PC-3 (cell line): ENCODE results near the gene UPF1. TPM values are rescaled to one million over a fixed set of nuclear protein-coding genes. Genes with fewer than 3 reads are reported as not detected.

Source experiments
- ATAC-seq: fragments of 200-7000 bp; cut with Tn5 transposase; 2 replicates; pipeline ENCODE4 v1.9.1; 2020; ENCODE audit warnings: mild to moderate bottlenecking, moderate library complexity
- BruUV-seq: library from RNA; stranded (reverse); fragments of 400-500 nt; replicated peaks from 2 replicates; lab custom pipeline; 2021; lab: Mats Ljungman, UMichigan
- CTCF ChIA-PET: fragments of 300-600 bp; sonication (Branson Sonifier 250); formaldehyde crosslinking; loops from one replicate; lab custom pipeline; 2022; ENCODE audit warnings: antibody characterized with exemption; lab: Charles Lee
- POLR2A ChIA-PET: fragments of 300-600 bp; sonication (Branson Sonifier 250); formaldehyde crosslinking; loops from one replicate; lab custom pipeline; 2022; ENCODE audit warnings: antibody characterized with exemption; ENCODE audit not compliant: unreplicated experiment; lab: Charles Lee
- DNase-seq: peaks from one replicate; pipeline ENCODE4 v3.0.0-alpha.2; 2015
- H2AFZ ChIP-seq: fragments of 300-600 bp; sonication (generic); 2 replicates; pipeline ENCODE4 v1.6.0; 2016; ENCODE audit warnings: antibody characterized with exemption, low read length
- H3F3A ChIP-seq: fragments of 300-600 bp; sonication (generic); one replicate; pipeline ENCODE4 v1.6.0; 2017; ENCODE audit warnings: antibody characterized with exemption, low read length, control low read depth, mild to moderate bottlenecking; ENCODE audit not compliant: unreplicated experiment
- H3K27ac ChIP-seq: fragments of 300-600 bp; sonication (generic); 2 replicates; pipeline ENCODE4 v1.5.1; 2016; ENCODE audit warnings: mild to moderate bottlenecking, low read length
- H3K27me3 ChIP-seq: fragments of 300-600 bp; sonication (generic); 2 replicates; pipeline ENCODE4 v1.6.1; 2016; ENCODE audit warnings: low read length, mixed read lengths
- H3K36me3 ChIP-seq: fragments of 300-600 bp; sonication (generic); 2 replicates; pipeline ENCODE4 v1.6.1; 2016; ENCODE audit warnings: low read depth, mixed run types, low read length, mixed read lengths
- H3K4me1 ChIP-seq: fragments of 300-600 bp; sonication (generic); 2 replicates; pipeline ENCODE4 v1.5.1; 2016; ENCODE audit warnings: low read length; ENCODE audit not compliant: insufficient read depth
- H3K4me2 ChIP-seq: fragments of 300-600 bp; sonication (generic); 2 replicates; pipeline ENCODE4 v1.6.0; 2016; ENCODE audit warnings: low read length
- H3K4me3 ChIP-seq: fragments of 300-600 bp; sonication (generic); 2 replicates; pipeline ENCODE4 v1.5.1; 2016; ENCODE audit warnings: mild to moderate bottlenecking, low read length, mixed read lengths
- H3K79me2 ChIP-seq: fragments of 300-600 bp; sonication (generic); 2 replicates; pipeline ENCODE4 v1.6.1; 2017; ENCODE audit warnings: low read length, mixed read lengths
- H3K9ac ChIP-seq: fragments of 300-600 bp; sonication (generic); 2 replicates; pipeline ENCODE4 v1.6.0; 2016; ENCODE audit warnings: mild to moderate bottlenecking, low read length
- H3K9me2 ChIP-seq: fragments of 300-600 bp; sonication (generic); replicated peaks from 2 replicates; pipeline ENCODE4 v1.6.1; 2016; ENCODE audit warnings: mixed run types, low read length, mixed read lengths
- H3K9me3 ChIP-seq: fragments of 300-600 bp; sonication (generic); 2 replicates; pipeline ENCODE4 v1.6.1; 2016; ENCODE audit warnings: low read length, mixed read lengths
- H4K20me1 ChIP-seq: fragments of 300-600 bp; sonication (generic); 2 replicates; pipeline ENCODE4 v1.6.1; 2016; ENCODE audit warnings: low read length, mixed read lengths
- EZH2 ChIP-seq: fragments of 300-600 bp; sonication (generic); IDR thresholded peaks from one replicate; pipeline ENCODE4 v1.6.1; 2017; ENCODE audit warnings: antibody characterized with exemption, mild to moderate bottlenecking, low read length; ENCODE audit not compliant: unreplicated experiment
- EZH2phosphoT487 ChIP-seq: fragments of 300-600 bp; sonication (generic); IDR thresholded peaks from 2 replicates; pipeline ENCODE4 v1.6.1; 2018; ENCODE audit warnings: mild to moderate bottlenecking, antibody characterized with exemption, low read length, borderline replicate concordance
- intact Hi-C: fragments of 100-400 bp; cut with micrococcal nuclease; formaldehyde crosslinking; loops from 2 replicates; pipeline ENCODE4 v1.9.0; 2023
- total RNA-seq: library from RNA; depleted of rRNA; stranded (reverse); fragments of >200 nt; gene quantifications from 2 replicates; pipeline ENCODE4 v1.2.3, GENCODE V29; 2014
- TF ChIP-seq, protein P1 (sequence below): fragments of 300-600 bp; sonication (generic); conservative IDR thresholded peaks from 2 replicates; pipeline ENCODE4 v1.5.1; 2017; ENCODE audit warnings: antibody characterized with exemption, low read depth, mild to moderate bottlenecking, low read length

The UPF1 gene
- total RNA-seq, 1 experiment from 2014 or later, result 97.1 TPM

DNA sequence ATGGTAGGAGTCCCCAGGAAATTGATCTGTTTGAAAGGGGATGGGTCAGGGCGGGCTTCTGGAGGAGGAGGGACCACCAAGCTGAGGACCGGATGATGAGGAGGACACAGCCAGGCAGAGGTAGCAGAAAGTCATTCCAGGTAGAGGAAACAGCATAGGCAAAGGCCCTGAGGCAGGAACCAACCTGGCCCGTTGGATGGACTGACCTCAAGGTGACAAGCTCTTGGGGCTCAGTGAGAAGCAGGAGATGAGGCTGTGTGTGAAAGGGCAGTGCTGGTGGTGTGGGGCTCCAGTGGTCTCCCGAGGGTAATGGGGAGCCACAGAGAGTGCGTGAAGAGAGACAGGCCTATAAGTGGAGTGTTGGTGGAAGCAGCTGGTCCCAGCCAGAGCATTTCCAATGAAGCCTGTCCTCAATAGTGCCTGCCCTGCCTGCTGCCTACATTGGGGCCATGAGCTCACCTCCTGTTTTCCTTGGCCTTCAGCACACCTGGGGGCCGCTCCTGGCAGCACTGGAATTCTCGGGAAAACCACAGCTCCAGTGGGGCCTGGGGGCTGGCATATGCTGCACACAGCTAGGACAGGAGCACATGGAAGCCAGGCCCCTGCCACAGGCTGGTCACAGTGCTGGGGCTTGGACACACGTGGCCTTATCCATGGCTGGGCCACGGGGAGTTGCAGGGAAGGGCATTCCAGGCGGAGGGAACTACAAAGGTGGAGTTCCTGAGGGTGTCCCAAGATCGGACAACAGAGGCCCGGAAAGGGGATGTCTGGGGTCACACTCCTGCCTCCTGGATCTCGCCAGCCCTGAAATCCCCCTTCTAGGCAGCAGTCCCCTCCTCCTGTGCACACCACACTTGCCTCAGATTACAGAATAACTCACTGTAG lies 38.4 kb upstream of the UPF1 start:
- BruUV-seq, result no TSS peak
- H3K27me3 ChIP-seq, result peaks cover 27% of the 10 kb centered on the region
- ATAC-seq (no peak), DNase-seq (no peak)
- H3F3A ChIP-seq, result no peaks in the 10 kb centered on the region
- H3K9ac ChIP-seq, result no peak overlapping the region
- no peak for TF ChIP-seq EZH2phosphoT487
- TF ChIP-seq EZH2, result no peak
- TF ChIP-seq, protein P1, sequence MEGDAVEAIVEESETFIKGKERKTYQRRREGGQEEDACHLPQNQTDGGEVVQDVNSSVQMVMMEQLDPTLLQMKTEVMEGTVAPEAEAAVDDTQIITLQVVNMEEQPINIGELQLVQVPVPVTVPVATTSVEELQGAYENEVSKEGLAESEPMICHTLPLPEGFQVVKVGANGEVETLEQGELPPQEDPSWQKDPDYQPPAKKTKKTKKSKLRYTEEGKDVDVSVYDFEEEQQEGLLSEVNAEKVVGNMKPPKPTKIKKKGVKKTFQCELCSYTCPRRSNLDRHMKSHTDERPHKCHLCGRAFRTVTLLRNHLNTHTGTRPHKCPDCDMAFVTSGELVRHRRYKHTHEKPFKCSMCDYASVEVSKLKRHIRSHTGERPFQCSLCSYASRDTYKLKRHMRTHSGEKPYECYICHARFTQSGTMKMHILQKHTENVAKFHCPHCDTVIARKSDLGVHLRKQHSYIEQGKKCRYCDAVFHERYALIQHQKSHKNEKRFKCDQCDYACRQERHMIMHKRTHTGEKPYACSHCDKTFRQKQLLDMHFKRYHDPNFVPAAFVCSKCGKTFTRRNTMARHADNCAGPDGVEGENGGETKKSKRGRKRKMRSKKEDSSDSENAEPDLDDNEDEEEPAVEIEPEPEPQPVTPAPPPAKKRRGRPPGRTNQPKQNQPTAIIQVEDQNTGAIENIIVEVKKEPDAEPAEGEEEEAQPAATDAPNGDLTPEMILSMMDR, result no peak
- H3K4me2 ChIP-seq, result no peak overlapping the region
- no peaks in the 10 kb centered on the region for H3K9me3 ChIP-seq
- H3K4me1 ChIP-seq, result no peaks in the 10 kb centered on the region
- H3K36me3 ChIP-seq, result no peaks in the 10 kb centered on the region
- no peaks in the 10 kb centered on the region for H3K9me2 ChIP-seq
- H3K4me3 ChIP-seq, result no peak overlapping the region
- no peaks in the 10 kb centered on the region for H4K20me1 ChIP-seq
- H3K27ac ChIP-seq, result no peak overlapping the region
- intact Hi-C loops, result no loop called here
- ChIA-PET POLR2A (interaction anchor here (0.5 kb wide), 1 partner anchor 38 kb away, joined by 3 read pairs; the partner anchor contains the start of gene UPF1), CTCF (no interaction called here)
- H2AFZ ChIP-seq, result no peak overlapping the region
- no peaks in the 10 kb centered on the region for H3K79me2 ChIP-seq

DNA sequence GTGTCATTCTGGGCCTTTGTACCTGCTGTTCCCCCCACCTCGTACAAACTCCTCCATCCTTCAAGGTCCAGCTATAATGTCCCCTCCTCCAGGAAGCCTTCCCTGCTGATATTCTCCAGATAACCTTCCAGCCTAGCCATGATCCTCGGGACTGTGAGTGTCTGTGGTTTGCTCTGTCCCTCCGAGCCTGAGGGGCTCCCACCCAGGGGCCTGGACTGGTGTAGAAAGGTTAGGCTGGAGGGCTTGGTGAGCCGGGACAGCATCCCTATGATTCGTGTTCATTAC lies 37.8 kb upstream of the UPF1 start:
- no peak overlapping the region for H3K9ac ChIP-seq
- H3F3A ChIP-seq, result no peaks in the 10 kb centered on the region
- ChIA-PET POLR2A (interaction anchor here (0.5 kb wide), 1 partner anchor 38 kb away, joined by 3 read pairs; the partner anchor contains the start of gene UPF1), CTCF (no interaction called here)
- H3K36me3 ChIP-seq, result no peaks in the 10 kb centered on the region
- DNase-seq (no peak), ATAC-seq (no peak)
- intact Hi-C loops, result no loop called here
- no TSS peak for BruUV-seq
- H3K9me2 ChIP-seq, result no peaks in the 10 kb centered on the region
- no peak overlapping the region for H3K27ac ChIP-seq
- no peaks in the 10 kb centered on the region for H3K4me1 ChIP-seq
- no peak overlapping the region for H2AFZ ChIP-seq
- no peak for TF ChIP-seq EZH2
- TF ChIP-seq EZH2phosphoT487, result no peak
- TF ChIP-seq, protein P1, result no peak
- no peak overlapping the region for H3K4me2 ChIP-seq
- H3K79me2 ChIP-seq, result no peaks in the 10 kb centered on the region
- peaks cover 21% of the 10 kb centered on the region for H3K27me3 ChIP-seq
- no peaks in the 10 kb centered on the region for H3K9me3 ChIP-seq
- no peak overlapping the region for H3K4me3 ChIP-seq
- no peaks in the 10 kb centered on the region for H4K20me1 ChIP-seq

DNA sequence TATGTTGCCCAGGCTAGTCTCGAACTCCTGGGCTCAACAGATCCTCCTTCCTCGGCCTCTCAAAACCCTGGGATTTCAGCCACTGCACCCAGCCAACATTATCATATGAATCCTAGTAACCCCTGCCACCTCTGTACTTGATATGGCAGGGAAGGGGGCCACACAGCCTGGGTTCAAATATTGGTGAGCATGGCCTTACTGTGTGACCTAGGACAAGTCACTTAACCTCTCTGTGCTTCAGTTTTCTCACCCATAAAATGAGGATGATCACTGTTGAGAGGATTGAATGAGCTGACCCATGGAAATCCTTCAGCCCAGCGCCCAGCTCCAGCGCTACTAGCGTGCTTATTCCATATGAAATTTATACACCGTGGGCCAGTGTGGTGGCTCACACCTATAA lies 37.1 kb upstream of the UPF1 start:
- Histone ChIP-seq H3K36me3 (no peaks in the 10 kb centered on the region), H3K4me1 (no peaks in the 10 kb centered on the region), H2AFZ (no peak overlapping the region), H3K4me3 (no peak overlapping the region), H3K9me3 (no peaks in the 10 kb centered on the region), H3K9me2 (no peaks in the 10 kb centered on the region), H3K27ac (no peak overlapping the region), H3F3A (no peaks in the 10 kb centered on the region), H3K27me3 (peaks cover 14% of the 10 kb centered on the region), H4K20me1 (no peaks in the 10 kb centered on the region), H3K79me2 (no peaks in the 10 kb centered on the region), H3K4me2 (no peak overlapping the region), H3K9ac (no peak overlapping the region)
- intact Hi-C loops, result no loop called here
- ATAC-seq, result no peak
- DNase-seq, result no peak
- no TSS peak for BruUV-seq
- TF ChIP-seq EZH2 (no peak), EZH2phosphoT487 (no peak)
- TF ChIP-seq, protein P1, result no peak
- ChIA-PET CTCF (no interaction called here), POLR2A (no interaction called here)
